ENCODE results near the gene MYO15A. TPM values are rescaled to one million over a fixed set of nuclear protein-coding genes. Genes with fewer than 3 reads are reported as not detected.

Gene MYO15A
- total and polyA plus RNA-seq, 8 donors, result 0.31 to 10.5 (median 0.50) TPM; not detected in 1

GRCh38 chr17:18139949-18140348 lies 31.4 kb downstream of the MYO15A start:
- H3K9me3 ChIP-seq, result no peaks in the 10 kb centered on the region
- WGBS, 5 donors, result 53 to 72% (median 55%) methylated on average over 3 of the region's 3 CpGs
- H3K4me1 ChIP-seq, result peaks cover 0 to 9% (median 5%) of the 10 kb centered on the region in 4 donors
- peak in 1 of 2 donors; percentile 35 for DNase-seq
- intact Hi-C loops (cut with DNase I; ENCODE audit: low total_unique reads), result no loop called here
- H3K36me3 ChIP-seq, result no peaks in the 10 kb centered on the region
- no peak overlapping the region for H3K27ac ChIP-seq
- no peak for TF ChIP-seq EP300 (IDR thresholded peaks at IDR 0.05)
- TF ChIP-seq, protein P1, sequence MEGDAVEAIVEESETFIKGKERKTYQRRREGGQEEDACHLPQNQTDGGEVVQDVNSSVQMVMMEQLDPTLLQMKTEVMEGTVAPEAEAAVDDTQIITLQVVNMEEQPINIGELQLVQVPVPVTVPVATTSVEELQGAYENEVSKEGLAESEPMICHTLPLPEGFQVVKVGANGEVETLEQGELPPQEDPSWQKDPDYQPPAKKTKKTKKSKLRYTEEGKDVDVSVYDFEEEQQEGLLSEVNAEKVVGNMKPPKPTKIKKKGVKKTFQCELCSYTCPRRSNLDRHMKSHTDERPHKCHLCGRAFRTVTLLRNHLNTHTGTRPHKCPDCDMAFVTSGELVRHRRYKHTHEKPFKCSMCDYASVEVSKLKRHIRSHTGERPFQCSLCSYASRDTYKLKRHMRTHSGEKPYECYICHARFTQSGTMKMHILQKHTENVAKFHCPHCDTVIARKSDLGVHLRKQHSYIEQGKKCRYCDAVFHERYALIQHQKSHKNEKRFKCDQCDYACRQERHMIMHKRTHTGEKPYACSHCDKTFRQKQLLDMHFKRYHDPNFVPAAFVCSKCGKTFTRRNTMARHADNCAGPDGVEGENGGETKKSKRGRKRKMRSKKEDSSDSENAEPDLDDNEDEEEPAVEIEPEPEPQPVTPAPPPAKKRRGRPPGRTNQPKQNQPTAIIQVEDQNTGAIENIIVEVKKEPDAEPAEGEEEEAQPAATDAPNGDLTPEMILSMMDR (IDR thresholded peaks at IDR 0.05), result no peak
- TF ChIP-seq POLR2A (IDR thresholded peaks at IDR 0.05), result no peak
- TF ChIP-seq POLR2AphosphoS5 (IDR thresholded peaks at IDR 0.05), result no peak
- no peak overlapping the region for H3K4me3 ChIP-seq
- H3K27me3 ChIP-seq, result peaks cover 0 to 47% (median 0%) of the 10 kb centered on the region in 3 donors

DNA sequence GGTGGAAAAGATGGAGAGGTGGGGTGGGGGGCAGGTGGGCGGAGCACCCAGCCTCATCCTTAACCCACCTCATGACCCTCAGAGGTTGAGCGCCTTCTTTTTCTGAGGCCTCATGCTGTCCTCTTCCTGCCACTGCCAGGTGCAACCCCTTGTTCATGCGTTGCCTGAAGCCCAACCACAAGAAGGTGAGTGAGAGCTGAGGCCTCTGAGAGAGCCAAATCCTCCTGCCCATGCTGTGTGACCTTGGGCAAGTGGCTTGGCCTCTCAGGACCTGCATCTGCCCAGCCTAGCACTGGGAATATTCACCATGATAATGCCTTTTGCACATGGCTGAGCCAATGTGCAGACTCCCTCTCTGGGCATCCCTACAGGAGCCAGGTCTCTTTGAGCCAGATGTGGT lies 32.1 kb downstream of the MYO15A start:
- H3K27ac ChIP-seq, result no peak overlapping the region
- DNase-seq, result no peak
- TF ChIP-seq EP300 (IDR thresholded peaks at IDR 0.05), result no peak
- no peak for TF ChIP-seq POLR2AphosphoS5 (IDR thresholded peaks at IDR 0.05)
- TF ChIP-seq, protein P1 (IDR thresholded peaks at IDR 0.05), result no peak
- no peak for TF ChIP-seq POLR2A (IDR thresholded peaks at IDR 0.05)
- H3K36me3 ChIP-seq, result no peaks in the 10 kb centered on the region
- H3K9me3 ChIP-seq, result no peaks in the 10 kb centered on the region
- H3K4me1 ChIP-seq, result peaks cover 0 to 9% (median 5%) of the 10 kb centered on the region in 4 donors
- 75 to 90% (median 87%) methylated on average over 3 of the region's 3 CpGs for WGBS, 5 donors
- peaks cover 0 to 40% (median 0%) of the 10 kb centered on the region in 3 donors for H3K27me3 ChIP-seq
- intact Hi-C loops (cut with DNase I; ENCODE audit: low total_unique reads), result no loop called here
- no peak overlapping the region for H3K4me3 ChIP-seq

- Histone ChIP-seq H3K27me3 (peaks cover 0 to 33% (median 0%) of the 10 kb centered on the region in 3 donors), H3K4me1 (peaks cover 0 to 9% (median 5%) of the 10 kb centered on the region in 4 donors), H3K27ac (no peak overlapping the region), H3K4me3 (no peak overlapping the region), H3K36me3 (no peaks in the 10 kb centered on the region), H3K9me3 (no peaks in the 10 kb centered on the region)
- 18 to 29% (median 22%) methylated on average over 7 to 9 of the region's 9 CpGs for WGBS, 5 donors
- intact Hi-C loops (cut with DNase I; ENCODE audit: low total_unique reads), result no loop called here
- no peak for TF ChIP-seq POLR2AphosphoS5 (IDR thresholded peaks at IDR 0.05)
- TF ChIP-seq, protein P1 (IDR thresholded peaks at IDR 0.05), result peak in 5 of 7 experiments; percentile 18 to 61 (median 45)
- TF ChIP-seq EP300 (IDR thresholded peaks at IDR 0.05), result no peak
- peak in 1 of 2 donors; percentile 82 for DNase-seq
Observed at GRCh38 chr17:18141210-18141803, 32.8 kb downstream of the MYO15A start.

DNA sequence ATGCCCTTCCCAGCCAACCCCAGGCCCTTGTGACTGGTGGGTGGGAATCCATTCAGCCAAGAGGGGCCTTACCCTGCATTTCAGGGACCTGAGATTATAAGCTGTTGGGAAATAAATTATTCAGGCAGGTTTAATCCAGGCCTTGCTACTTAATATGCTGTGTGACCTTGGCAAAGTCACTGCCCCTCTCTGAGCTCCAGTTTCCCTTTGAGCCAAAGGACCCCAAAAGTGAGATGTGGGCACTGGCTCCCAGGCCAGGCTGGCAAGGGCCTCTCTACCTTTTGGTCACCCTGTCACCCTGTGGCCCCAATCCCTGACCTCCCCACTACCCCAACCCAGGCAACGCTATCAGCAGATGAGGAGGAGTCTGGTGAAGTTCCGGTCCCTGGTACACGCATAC lies 33.9 kb downstream of the MYO15A start:
- H3K4me3 ChIP-seq, result no peak overlapping the region
- TF ChIP-seq POLR2AphosphoS5 (IDR thresholded peaks at IDR 0.05) (no peak), POLR2A (IDR thresholded peaks at IDR 0.05) (no peak)
- TF ChIP-seq, protein P1 (IDR thresholded peaks at IDR 0.05), result no peak
- intact Hi-C loops (cut with DNase I; ENCODE audit: low total_unique reads), result no loop called here
- no peaks in the 10 kb centered on the region for H3K36me3 ChIP-seq
- H3K27ac ChIP-seq, result no peak overlapping the region
- no peaks in the 10 kb centered on the region for H3K9me3 ChIP-seq
- DNase-seq, result no peak
- peaks cover 0 to 24% (median 0%) of the 10 kb centered on the region in 3 donors for H3K27me3 ChIP-seq
- H3K4me1 ChIP-seq, result peaks cover 0 to 9% (median 5%) of the 10 kb centered on the region in 4 donors
- WGBS, 5 donors, result 69 to 95% (median 83%) methylated on average over 3 of the region's 3 CpGs

All from stomach (tissue), 9 donors.